PC-9 (cell line): Measurements from ENCODE around the gene RUNX2.

Experiments
- EZH2 ChIP-seq: fragments of 200-600 bp; sonication (generic); IDR thresholded peaks from 2 replicates; pipeline ENCODE4 v1.8.0; 2017; ENCODE audit warnings: antibody characterized with exemption, low read depth
- TF ChIP-seq, protein P1 (sequence below): fragments of 200-600 bp; sonication (generic); conservative IDR thresholded peaks from 2 replicates; pipeline ENCODE4 v1.6.1; 2017; ENCODE audit warnings: mixed run types, antibody characterized with exemption, mild to moderate bottlenecking, moderate library complexity

DNA sequence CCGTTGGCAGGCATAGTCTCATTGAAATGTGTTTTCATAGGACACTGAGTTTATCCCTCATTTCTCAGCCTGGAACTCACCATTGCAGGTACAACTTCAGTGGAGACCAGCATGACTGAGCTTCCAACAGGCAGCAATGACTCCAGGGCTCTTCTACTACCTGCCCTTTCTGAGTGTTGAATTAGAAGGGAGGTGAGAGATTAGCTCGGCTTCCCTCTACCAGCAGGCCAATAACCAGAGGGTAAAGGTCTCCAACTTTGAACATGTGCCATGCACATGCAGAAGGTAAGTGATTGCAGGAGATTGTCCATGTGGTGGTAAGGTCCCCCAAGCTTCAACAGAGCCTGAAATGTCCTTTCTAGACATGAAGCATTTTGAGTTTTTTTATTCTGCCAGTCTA lies 283.4 kb downstream of the RUNX2 start:
- TF ChIP-seq, protein P1, sequence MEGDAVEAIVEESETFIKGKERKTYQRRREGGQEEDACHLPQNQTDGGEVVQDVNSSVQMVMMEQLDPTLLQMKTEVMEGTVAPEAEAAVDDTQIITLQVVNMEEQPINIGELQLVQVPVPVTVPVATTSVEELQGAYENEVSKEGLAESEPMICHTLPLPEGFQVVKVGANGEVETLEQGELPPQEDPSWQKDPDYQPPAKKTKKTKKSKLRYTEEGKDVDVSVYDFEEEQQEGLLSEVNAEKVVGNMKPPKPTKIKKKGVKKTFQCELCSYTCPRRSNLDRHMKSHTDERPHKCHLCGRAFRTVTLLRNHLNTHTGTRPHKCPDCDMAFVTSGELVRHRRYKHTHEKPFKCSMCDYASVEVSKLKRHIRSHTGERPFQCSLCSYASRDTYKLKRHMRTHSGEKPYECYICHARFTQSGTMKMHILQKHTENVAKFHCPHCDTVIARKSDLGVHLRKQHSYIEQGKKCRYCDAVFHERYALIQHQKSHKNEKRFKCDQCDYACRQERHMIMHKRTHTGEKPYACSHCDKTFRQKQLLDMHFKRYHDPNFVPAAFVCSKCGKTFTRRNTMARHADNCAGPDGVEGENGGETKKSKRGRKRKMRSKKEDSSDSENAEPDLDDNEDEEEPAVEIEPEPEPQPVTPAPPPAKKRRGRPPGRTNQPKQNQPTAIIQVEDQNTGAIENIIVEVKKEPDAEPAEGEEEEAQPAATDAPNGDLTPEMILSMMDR = no peak
- no peak for TF ChIP-seq EZH2
